Measurements from ENCODE around the gene TPSAB1.

DNA sequence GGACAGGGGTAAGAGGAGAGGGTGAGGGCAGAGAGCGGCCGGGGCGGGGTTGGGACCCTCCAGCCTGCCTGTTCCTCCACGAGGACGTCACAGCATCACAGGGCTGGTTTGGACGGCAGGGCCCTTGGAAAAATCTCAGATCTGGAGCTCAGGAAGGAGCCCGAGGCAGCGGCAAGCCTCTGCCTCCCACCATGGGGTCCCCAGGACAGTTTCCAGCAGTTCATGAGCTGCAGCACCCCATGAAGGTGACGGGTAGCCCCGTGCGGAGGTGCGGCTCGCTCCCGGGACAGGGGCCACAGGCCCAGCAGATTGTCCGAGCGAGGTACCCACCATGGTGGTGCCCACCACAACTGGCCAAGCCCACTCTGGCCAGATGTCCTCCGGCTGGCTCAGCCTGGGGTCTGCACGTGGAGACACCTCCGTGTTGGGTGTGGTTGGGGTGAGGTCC is 36.7 kb downstream of the TPSAB1 start:
- TF ChIP-seq, protein P1, sequence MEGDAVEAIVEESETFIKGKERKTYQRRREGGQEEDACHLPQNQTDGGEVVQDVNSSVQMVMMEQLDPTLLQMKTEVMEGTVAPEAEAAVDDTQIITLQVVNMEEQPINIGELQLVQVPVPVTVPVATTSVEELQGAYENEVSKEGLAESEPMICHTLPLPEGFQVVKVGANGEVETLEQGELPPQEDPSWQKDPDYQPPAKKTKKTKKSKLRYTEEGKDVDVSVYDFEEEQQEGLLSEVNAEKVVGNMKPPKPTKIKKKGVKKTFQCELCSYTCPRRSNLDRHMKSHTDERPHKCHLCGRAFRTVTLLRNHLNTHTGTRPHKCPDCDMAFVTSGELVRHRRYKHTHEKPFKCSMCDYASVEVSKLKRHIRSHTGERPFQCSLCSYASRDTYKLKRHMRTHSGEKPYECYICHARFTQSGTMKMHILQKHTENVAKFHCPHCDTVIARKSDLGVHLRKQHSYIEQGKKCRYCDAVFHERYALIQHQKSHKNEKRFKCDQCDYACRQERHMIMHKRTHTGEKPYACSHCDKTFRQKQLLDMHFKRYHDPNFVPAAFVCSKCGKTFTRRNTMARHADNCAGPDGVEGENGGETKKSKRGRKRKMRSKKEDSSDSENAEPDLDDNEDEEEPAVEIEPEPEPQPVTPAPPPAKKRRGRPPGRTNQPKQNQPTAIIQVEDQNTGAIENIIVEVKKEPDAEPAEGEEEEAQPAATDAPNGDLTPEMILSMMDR (IDR thresholded peaks at IDR 0.05), result no peak
- no peak for TF ChIP-seq POLR2A (IDR thresholded peaks at IDR 0.05)

All from Peyer's patch (tissue), 4 donors.